Kidney epithelial cell (primary cell): Measurements from ENCODE around the gene DESI1. TPM values are rescaled to one million over a fixed set of nuclear protein-coding genes. Genes with fewer than 3 reads are reported as not detected.

Source experiments
- DNase-seq: peaks from one replicate; pipeline ENCODE4 v3.0.0-alpha.2; 2010; ENCODE audit warnings: low read depth
- H3K27me3 ChIP-seq: 2 replicates; pipeline ENCODE4 v1.6.0; 2011; ENCODE audit warnings: low read length; ENCODE audit not compliant: control insufficient read depth, insufficient read depth
- H3K36me3 ChIP-seq: 2 replicates; pipeline ENCODE4 v1.5.1; 2011; ENCODE audit warnings: low read length; ENCODE audit not compliant: control insufficient read depth, insufficient read depth
- H3K4me3 ChIP-seq: 2 replicates; pipeline ENCODE4 v1.5.1; 2011; ENCODE audit warnings: low read depth, mild to moderate bottlenecking, control low read depth, low read length
- total RNA-seq: library from RNA; depleted of rRNA; stranded (reverse); fragments of >200 nt; gene quantifications from 2 replicates; pipeline ENCODE4 v1.2.3, GENCODE V29; 2015
- TF ChIP-seq, protein P1 (sequence below): IDR thresholded peaks from 2 replicates; pipeline ENCODE4 v1.5.1; 2011; ENCODE audit warnings: mild to moderate bottlenecking, moderate library complexity, low read length, control low read depth, inconsistent platforms; ENCODE audit not compliant: insufficient read depth, poor library complexity, severe bottlenecking

DESI1 gene
- total RNA-seq, 1 donor from 2014 or later = 31.2 TPM

DNA sequence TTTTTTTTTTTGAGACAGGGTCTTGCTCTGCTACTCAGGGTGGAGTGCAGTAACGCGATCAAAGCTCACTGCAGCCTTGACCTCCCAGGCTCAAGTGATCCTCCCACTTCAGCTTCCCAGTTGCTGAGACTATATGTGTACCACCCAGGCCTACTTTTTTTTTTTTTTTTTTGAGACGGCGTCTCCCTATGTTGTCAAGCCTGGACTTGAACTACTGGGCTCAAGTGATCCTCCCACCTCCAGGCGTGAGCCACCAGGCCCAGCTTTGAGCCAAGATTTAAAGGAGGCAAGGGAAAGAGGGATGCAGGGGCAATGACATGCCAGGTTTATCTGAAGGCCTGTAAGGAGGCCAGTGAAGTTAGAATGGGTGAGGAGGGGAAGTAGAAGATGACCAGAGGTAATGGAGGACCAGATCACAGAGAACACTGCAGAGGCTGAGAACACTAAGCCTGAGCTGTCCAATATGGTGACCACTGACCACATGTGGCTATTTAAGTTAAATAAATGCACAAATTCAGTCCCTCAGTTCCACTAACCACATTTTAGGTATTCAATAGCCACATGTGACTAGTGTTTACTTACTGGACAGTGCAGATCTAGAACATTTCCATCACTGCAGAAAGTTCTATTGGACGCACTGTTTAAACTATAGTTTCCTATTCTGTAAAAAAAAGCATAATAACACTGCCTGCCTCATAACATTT lies 8.1 kb downstream of the DESI1 start:
- Histone ChIP-seq H3K36me3 (no peaks in the 10 kb centered on the region), H3K4me3 (no peak overlapping the region), H3K27me3 (no peaks in the 10 kb centered on the region)
- TF ChIP-seq, protein P1, sequence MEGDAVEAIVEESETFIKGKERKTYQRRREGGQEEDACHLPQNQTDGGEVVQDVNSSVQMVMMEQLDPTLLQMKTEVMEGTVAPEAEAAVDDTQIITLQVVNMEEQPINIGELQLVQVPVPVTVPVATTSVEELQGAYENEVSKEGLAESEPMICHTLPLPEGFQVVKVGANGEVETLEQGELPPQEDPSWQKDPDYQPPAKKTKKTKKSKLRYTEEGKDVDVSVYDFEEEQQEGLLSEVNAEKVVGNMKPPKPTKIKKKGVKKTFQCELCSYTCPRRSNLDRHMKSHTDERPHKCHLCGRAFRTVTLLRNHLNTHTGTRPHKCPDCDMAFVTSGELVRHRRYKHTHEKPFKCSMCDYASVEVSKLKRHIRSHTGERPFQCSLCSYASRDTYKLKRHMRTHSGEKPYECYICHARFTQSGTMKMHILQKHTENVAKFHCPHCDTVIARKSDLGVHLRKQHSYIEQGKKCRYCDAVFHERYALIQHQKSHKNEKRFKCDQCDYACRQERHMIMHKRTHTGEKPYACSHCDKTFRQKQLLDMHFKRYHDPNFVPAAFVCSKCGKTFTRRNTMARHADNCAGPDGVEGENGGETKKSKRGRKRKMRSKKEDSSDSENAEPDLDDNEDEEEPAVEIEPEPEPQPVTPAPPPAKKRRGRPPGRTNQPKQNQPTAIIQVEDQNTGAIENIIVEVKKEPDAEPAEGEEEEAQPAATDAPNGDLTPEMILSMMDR = no peak
- DNase-seq = no peak

DNA sequence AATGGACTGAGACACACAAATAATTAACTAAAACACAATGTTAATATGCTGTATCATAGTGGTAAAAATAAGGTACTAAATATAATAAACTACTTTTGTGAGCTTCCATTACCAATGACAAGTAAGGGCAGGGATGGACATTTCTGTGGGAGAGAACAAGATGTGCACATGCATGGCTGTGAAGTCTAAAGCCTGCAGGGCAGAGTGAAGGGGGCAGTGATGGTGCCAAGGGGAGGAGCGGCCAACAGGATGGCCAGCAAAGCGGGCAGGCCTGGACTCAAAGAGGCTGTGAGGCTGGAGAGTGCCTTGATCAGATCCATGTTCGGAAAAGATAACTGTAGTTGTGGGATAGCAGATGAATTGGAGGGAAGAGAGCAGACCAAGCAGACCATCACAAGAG lies 12.5 kb downstream of the DESI1 start:
- peaks cover 3% of the 10 kb centered on the region for H3K36me3 ChIP-seq
- no peaks in the 10 kb centered on the region for H3K27me3 ChIP-seq
- no peak overlapping the region for H3K4me3 ChIP-seq
- TF ChIP-seq, protein P1 = no peak
- no peak for DNase-seq

DNA sequence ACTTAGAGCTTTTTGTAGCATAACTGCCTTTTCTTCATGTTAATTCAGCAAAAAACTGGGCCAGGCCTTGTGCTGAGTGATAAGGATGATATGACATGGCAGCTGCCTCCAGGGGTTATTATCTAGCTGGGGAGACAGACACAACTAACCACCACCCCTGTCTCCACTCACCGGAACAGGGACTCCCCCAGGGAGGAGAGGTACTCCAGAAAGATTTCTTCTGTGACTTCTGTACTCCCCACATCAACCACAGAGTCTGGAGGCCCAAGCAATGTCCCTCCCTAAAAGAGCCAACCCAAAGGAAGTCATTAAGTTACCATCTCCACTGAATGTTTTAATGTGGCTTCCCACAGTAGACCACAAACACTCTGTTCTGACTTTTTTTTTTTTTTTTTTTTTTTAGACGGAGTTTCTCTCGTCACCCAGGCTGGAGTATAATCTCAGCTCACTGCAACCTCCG lies 16.9 kb downstream of the DESI1 start:
- Histone ChIP-seq H3K4me3 (no peak overlapping the region), H3K27me3 (no peaks in the 10 kb centered on the region), H3K36me3 (peaks cover 4% of the 10 kb centered on the region)
- TF ChIP-seq, protein P1 = no peak
- no peak for DNase-seq

- TF ChIP-seq, protein P1 = no peak
- no peak overlapping the region for H3K4me3 ChIP-seq
- DNase-seq = no peak
- no peaks in the 10 kb centered on the region for H3K27me3 ChIP-seq
- H3K36me3 ChIP-seq = peaks cover 4% of the 10 kb centered on the region
These were observed 19.9 kb downstream of the DESI1 start for GRCh38 chr22:41600976-41601375.

DNA sequence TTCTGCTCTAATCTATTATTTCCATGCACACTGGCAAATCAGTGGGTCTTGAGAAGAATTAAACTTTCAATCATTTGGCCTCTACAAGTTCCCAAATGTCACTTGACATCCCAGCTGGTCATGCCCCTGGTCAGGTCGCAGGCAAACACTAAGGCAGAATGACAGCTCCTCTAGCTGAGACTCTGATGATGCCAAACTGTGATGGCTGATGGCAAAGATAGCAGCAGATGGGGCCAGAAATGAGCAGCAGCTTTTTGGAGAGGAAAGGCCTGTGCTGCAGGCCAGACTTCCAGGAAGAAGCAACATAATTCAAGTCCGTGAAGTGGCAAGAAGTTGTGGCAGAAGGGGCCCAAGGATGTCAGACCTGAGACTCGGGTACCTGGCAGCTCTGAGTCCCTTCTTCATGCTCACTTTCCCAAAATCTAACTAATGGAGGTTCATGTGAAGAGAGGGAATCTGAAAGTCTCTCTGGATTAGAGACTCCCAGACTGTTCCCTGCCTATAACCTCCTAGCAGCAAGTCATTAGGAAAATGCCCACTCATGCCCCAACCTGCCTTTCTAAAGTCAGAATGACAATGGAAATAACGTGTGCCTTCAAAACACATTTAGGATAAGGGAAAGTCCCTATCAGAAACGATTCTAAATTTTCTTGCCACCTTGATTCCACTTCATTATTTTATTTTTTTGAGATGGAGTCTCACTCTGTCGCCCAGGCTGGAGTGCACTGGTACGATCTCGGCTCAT lies 21.8 kb downstream of the DESI1 start:
- no peak overlapping the region for H3K4me3 ChIP-seq
- DNase-seq = no peak
- H3K36me3 ChIP-seq = peaks cover 1% of the 10 kb centered on the region

More for the DNA sequence above, 21.8 kb downstream of the DESI1 start:
- no peaks in the 10 kb centered on the region for H3K27me3 ChIP-seq
- TF ChIP-seq, protein P1 = no peak
